OCI-LY1 (cell line): ENCODE results near the gene NCKAP1.

ENCODE experiments used
- H2AFZ ChIP-seq: fragments of 200-600 bp; sonication (generic), shearing (Covaris generic); 2 replicates; pipeline ENCODE4 v1.6.0; 2014; ENCODE audit warnings: antibody characterized with exemption, mild to moderate bottlenecking, low read length
- H3F3A ChIP-seq: fragments of 200-600 bp; sonication (generic), shearing (Covaris generic); 2 replicates; pipeline ENCODE4 v1.6.0; 2014; ENCODE audit warnings: mild to moderate bottlenecking, antibody characterized with exemption, low read length, moderate library complexity; ENCODE audit not compliant: insufficient read depth
- H3K27ac ChIP-seq: fragments of 200-600 bp; sonication (generic); 2 replicates; pipeline ENCODE4 v1.5.1; 2014; ENCODE audit warnings: low read length, mixed run types, mild to moderate bottlenecking, low read depth; ENCODE audit not compliant: poor library complexity, severe bottlenecking
- H3K27me3 ChIP-seq: fragments of 200-600 bp; sonication (generic); 2 replicates; pipeline ENCODE4 v1.6.0; 2014; ENCODE audit warnings: antibody characterized with exemption, mild to moderate bottlenecking, low read length, moderate library complexity; ENCODE audit not compliant: insufficient read depth
- H3K36me3 ChIP-seq: fragments of 200-600 bp; sonication (generic); 2 replicates; pipeline ENCODE4 v1.6.1; 2014; ENCODE audit warnings: mild to moderate bottlenecking, antibody characterized with exemption, low read length, moderate library complexity, mixed read lengths; ENCODE audit not compliant: insufficient read depth
- H3K4me1 ChIP-seq: fragments of 200-600 bp; sonication (generic); 2 replicates; pipeline ENCODE4 v1.5.1; 2014; ENCODE audit warnings: mild to moderate bottlenecking, low read length, moderate library complexity; ENCODE audit not compliant: insufficient read depth, severe bottlenecking
- H3K4me2 ChIP-seq: fragments of 200-600 bp; sonication (generic), shearing (Covaris generic); 2 replicates; pipeline ENCODE4 v1.6.1; 2014; ENCODE audit warnings: low read length
- H3K4me3 ChIP-seq: fragments of 200-600 bp; sonication (generic); 2 replicates; pipeline ENCODE4 v1.5.1; 2014; ENCODE audit warnings: low read length, low read depth, mild to moderate bottlenecking, mixed read lengths; ENCODE audit not compliant: poor library complexity, severe bottlenecking
- H3K79me2 ChIP-seq: fragments of 200-600 bp; shearing (Covaris generic); 2 replicates; pipeline ENCODE4 v1.6.1; 2016; ENCODE audit warnings: mixed run types, low read length, mixed read lengths; ENCODE audit not compliant: insufficient read depth
- H3K9ac ChIP-seq: fragments of 200-600 bp; sonication (generic), shearing (Covaris generic); 2 replicates; pipeline ENCODE4 v1.6.1; 2014; ENCODE audit warnings: mild to moderate bottlenecking, low read length, mixed read lengths
- H3K9me2 ChIP-seq: fragments of 200-600 bp; sonication (generic), shearing (Covaris generic); 2 replicates; pipeline ENCODE4 v1.6.1; 2014; ENCODE audit warnings: low read depth, mild to moderate bottlenecking, low read length, mixed read lengths
- H3K9me3 ChIP-seq: fragments of 200-600 bp; shearing (Covaris generic); 2 replicates; pipeline ENCODE4 v1.6.1; 2014; ENCODE audit warnings: low read length, mixed read lengths
- H4K20me1 ChIP-seq: fragments of 200-600 bp; sonication (generic), shearing (Covaris generic); 2 replicates; pipeline ENCODE4 v1.6.0; 2016; ENCODE audit warnings: mild to moderate bottlenecking, low read length; ENCODE audit not compliant: insufficient read depth
- CTCF ChIP-seq: fragments of 200-600 bp; sonication (generic), shearing (Covaris generic); IDR thresholded peaks from 2 replicates; pipeline ENCODE4 v1.5.1; 2017; ENCODE audit warnings: mild to moderate bottlenecking, antibody characterized with exemption, low read length, moderate library complexity, mixed read lengths
- EZH2 ChIP-seq: fragments of 200-600 bp; sonication (generic), shearing (Covaris generic); IDR thresholded peaks from 2 replicates; pipeline ENCODE4 v1.8.0; 2017; ENCODE audit warnings: borderline replicate concordance, mixed run types, mild to moderate bottlenecking, antibody characterized with exemption, low read length, moderate library complexity, mixed read lengths

NCKAP1 gene

GRCh38 chr2:182920089-182920488, 118.2 kb downstream of the NCKAP1 start:
- no peaks in the 10 kb centered on the region for H3F3A ChIP-seq

GRCh38 chr2:182918961-182919652, 119.2 kb downstream of the NCKAP1 start:
- Histone ChIP-seq H3K36me3 (no peaks in the 10 kb centered on the region), H3K4me1 (no peaks in the 10 kb centered on the region), H3K4me3 (no peak overlapping the region), H3K9me3 (no peaks in the 10 kb centered on the region), H3K9me2 (no peaks in the 10 kb centered on the region), H3F3A (no peaks in the 10 kb centered on the region), H3K27ac (no peak overlapping the region), H2AFZ (no peak overlapping the region), H4K20me1 (no peaks in the 10 kb centered on the region), H3K9ac (no peak overlapping the region), H3K27me3 (no peaks in the 10 kb centered on the region), H3K4me2 (no peak overlapping the region), H3K79me2 (no peaks in the 10 kb centered on the region)
- TF ChIP-seq EZH2, result no peak
- TF ChIP-seq CTCF, result no peak

More at GRCh38 chr2:182920089-182920488, 118.2 kb downstream of the NCKAP1 start:
- Histone ChIP-seq H3K9me3 (no peaks in the 10 kb centered on the region), H3K4me1 (no peaks in the 10 kb centered on the region), H3K36me3 (no peaks in the 10 kb centered on the region), H3K27ac (no peak overlapping the region), H2AFZ (no peak overlapping the region), H3K4me3 (no peak overlapping the region), H3K9me2 (no peaks in the 10 kb centered on the region), H3K79me2 (no peaks in the 10 kb centered on the region), H3K4me2 (no peak overlapping the region), H3K9ac (no peak overlapping the region), H3K27me3 (no peaks in the 10 kb centered on the region), H4K20me1 (no peaks in the 10 kb centered on the region)
- TF ChIP-seq CTCF (no peak), EZH2 (no peak)

- H3K4me1 ChIP-seq, result no peaks in the 10 kb centered on the region
- no peak overlapping the region for H3K9ac ChIP-seq
- no peaks in the 10 kb centered on the region for H3K9me3 ChIP-seq
- no peak overlapping the region for H2AFZ ChIP-seq
- no peak overlapping the region for H3K4me2 ChIP-seq
- H3K9me2 ChIP-seq, result no peaks in the 10 kb centered on the region
- H3K27ac ChIP-seq, result no peak overlapping the region
- H3K36me3 ChIP-seq, result no peaks in the 10 kb centered on the region
- H3F3A ChIP-seq, result no peaks in the 10 kb centered on the region
- no peak for TF ChIP-seq EZH2
- TF ChIP-seq CTCF, result no peak
- no peaks in the 10 kb centered on the region for H3K79me2 ChIP-seq
- no peaks in the 10 kb centered on the region for H3K27me3 ChIP-seq
- H4K20me1 ChIP-seq, result no peaks in the 10 kb centered on the region
- H3K4me3 ChIP-seq, result no peak overlapping the region
Measured at GRCh38 chr2:182917924-182918323, 120.3 kb downstream of the NCKAP1 start.
